Stimulated activated CD8-positive, alpha-beta memory T cell treated with anti-CD3 and anti-CD28 coated beads, Interleukin-2, amount 100 ng/mL, for 48 hours (primary cell): ENCODE results near the gene FREM1.

Source experiments
- DNase-seq, 2 donors: peaks; one replicate each; pipeline ENCODE4 v3.0.0-alpha.2; 2020; ENCODE audit warnings: low read depth in 2 of 2

FREM1 gene

DNA sequence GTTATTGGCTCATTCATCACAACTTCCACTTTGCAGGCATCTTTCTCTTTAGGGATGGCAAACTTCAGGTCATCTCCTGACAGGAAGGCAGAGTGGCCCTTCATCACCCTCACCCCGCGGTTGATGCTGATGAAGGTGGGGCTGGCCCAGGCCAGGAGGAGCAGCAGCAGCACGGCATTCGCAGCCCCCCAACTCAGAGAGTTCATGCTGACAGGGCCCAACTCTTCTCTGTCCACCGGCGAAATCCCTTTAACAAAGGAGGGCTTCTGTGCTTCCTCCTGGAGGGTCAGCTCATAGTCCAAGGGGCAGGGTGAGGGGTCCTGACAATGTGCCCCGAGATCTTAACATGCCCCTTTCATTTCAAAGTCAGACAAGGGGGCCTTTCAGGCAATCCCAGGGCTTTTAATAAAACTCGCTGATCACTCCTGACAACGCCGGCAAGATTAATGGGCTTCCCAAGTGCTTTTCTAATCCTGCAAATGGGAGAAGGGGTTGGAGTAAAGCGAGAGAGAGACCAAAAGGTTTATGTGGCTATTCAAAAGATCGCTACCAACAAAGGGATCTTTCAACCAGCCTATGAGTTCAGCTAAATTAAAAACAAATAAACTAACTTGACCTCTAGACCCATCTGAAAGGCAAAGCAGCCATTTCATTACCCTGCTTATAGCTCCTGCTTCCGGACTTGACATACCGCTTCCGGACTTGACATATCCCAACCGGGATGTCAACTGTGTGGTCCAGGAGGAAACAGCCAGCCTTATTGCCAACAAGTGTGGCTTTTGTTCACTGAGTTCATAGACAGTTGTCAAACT lies 41.2 kb downstream of the FREM1 start:
- no peak for DNase-seq

DNA sequence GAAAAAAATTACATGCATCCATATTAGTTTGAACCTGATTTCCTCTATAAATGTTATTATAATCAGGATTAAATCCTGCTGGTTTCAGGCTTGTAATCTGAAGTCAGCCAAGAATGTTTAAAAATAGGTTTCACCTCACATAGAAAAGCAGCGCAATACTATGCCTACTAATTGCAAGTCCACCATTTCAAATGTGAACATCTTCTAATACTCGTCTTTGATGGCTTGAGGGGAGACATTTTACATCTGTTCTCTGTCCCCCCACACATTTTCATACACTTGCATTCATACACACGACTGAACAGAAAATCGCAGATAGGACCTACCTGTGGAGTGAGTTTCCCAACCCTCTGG lies 41.8 kb downstream of the FREM1 start:
- no peak for DNase-seq

DNA sequence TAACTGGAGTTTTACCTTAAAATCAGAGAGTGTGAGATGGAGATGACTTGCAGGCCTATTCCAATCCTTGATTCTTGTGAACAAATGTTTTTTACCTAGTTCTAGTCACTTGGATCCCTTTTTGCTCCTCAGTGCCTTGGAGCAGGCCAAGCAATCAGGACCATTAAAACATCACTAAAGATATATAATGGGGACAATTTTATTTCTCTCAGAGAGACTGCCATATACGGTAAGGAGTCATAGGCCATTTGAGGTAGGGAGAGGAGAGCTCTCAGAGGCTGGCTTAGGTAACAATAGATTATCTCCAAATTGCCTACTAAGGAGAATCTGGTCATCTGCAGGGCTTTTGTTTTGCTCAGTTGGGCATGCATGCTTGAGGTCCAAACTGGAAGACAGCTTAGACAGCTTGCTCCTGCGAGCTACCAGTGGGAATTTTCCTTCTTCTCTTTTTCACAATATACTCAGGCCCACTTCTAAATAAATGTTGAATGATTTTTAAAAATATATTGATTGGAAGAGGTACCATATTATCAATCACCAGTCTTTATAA lies 44.0 kb downstream of the FREM1 start:
- no peak for DNase-seq

DNA sequence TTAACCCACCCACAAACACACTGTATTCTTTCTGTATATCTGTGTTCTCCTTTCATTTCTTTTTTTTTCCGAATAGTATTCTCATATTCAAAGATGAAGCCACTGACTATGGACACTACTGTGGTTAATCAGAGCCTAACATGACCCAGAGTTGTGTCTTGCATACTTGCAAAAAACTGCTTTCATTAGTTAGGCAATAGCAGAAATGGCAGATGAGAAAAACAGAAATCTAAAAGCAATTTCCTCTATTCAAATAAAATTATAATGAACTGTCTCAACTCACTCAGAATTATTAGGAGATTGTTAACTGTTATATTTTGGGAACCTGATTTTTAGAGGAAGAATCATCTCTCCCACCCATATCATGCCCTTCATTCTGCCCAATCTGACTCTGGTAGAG lies 45.9 kb downstream of the FREM1 start:
- no peak for DNase-seq

DNA sequence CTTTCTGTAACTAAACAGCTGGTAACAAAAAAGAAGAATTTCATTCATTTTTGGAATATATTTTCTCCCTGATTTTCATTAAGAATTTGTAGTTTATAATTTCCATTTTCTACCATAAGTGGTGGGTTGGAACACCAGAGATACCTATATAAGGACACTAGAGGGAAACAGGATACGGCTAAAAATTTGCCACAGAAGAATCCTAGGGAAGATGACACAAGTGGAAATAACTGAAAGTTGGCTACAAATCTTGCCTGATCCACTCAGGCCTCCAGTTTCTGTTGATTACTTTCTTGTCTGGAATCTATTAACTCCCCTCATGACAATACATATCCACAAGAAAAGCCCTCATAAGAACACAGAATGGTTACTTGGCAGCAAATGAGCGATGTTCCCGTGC lies 46.8 kb downstream of the FREM1 start:
- no peak for DNase-seq

DNA sequence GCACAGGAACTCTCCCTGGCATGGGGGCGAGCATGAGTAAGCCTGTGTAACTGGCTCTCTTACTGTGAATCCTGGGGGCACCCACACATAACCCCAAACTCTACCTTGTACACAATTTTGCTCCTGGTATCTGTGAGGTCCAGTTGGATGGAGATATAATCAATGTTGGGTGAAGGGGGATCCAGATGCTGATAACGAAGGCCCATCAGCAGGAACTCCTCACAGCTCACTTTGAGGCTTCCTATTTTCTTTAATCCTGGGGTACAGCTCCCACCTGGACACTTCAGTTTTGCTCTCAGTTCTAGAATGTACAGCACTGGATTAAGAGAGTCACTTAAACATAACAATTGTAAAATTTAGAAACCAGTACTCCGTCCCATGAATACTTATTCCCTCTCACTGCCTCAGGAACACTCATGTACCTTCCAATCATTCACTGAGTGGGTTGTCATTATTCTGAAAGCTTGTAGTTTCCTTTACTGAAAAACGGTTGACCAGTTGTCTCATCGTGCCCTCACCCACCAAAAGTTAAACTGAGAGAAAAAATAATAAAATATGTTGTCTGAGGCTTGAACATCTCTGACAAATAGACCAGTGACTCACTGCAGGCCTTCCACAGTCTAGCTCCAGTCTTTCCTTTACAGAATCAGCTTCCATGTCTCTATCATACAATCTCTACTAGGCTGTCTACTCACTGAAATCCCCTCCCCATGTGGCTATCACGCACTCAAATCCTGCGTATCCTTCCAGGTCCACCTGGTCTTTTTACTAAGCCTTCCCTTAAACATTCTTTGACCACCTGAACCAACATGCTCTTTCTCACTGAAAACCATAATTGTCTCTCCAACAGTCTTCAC lies 52.6 kb downstream of the FREM1 start:
- DNase-seq = no peak

DNA sequence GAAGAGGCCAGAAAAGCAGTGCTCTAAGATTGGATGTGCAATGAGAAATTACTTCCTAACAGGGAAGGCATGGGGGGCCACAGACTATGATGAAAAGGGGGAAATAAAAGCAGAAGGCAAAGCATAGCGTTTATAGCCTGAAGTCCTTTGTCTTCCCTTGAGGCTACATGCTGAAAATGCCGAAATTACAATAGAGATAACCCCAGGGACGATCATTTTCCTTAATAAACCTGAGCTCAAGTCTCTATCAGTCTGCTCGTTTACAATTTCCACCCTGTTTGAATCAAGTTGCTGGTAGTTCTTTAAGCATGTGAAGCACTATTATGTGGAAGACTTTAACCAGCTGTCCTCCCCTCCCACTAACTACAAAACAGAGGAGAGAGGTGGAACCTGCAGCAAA lies 60.4 kb downstream of the FREM1 start:
- DNase-seq = no peak

DNA sequence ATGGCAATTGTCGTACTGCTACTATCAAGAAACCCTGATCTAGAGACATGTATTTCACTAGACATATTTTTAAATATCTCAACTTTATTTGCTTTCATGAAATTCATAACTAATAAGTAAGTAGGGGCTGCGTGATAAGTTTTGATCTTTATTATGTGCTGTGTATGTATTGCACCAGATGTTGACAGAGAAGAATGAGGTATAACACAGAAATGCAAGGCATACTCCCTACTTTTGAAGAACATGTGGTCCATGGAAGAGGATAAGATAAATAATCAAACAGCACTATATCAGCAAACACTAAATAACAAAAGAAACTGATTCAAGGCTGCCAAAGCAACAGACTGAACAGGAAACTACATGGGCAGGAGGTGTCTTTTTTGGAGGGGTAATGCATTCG lies 60.9 kb downstream of the FREM1 start:
- DNase-seq = no peak

DNA sequence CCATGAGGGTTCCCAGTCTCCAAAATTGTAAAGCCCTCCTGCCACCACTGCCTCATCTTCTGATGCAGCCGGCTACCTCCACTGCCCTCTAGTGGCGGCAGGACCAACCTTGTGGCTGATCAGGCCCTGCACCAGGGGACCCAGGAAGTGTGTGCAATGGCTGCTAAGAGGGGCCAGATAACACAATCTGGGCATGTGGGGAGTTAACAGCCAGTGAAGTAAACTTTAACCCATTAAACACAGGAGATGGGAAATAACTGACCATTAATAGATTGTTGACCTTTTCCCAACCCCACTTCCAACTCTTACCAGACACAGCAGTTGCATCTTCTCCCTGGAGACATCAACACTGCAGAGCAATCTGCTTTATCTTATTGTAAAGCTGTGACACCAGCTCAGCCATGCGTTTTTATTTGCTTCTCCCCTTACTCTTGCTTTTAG lies 63.3 kb downstream of the FREM1 start:
- peak; percentile 48 to 59 for DNase-seq

DNA sequence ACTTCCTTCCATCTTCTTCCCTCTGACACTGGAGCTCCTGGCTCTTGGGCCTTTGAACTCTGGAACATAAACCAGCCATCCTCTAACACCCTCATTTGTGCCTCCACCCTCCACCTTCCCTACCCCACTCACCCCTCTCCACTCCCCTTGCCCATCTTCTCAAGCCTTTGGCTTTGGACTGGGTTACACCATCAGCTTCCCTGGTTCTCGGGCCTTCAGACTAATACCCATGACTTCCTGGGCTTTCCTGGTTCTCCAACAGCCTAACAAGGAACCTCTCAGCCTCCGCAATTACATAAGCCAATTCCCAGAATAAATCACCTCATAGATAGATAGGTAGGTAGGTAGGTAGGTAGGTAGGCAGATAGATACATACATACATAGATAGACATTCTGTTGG lies 67.1 kb downstream of the FREM1 start:
- no peak for DNase-seq

DNA sequence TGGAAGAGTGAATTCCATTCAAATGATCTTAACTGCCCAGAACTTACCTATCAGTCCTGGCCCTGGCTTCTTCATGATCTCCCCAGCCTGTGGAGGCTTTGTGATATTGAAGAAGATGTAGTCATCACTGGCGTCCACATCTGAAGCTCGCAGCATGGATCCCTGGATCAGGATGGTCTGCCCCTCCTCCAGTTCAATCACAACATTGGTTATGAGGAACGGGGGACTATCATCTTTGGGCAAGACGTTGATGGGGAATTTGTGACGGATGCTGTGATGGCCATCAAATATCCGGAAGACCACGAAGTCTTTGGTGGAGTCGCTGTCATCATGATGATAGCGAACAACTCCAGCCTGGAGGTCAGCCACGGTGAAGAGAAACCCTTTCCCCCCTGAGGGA lies 68.0 kb downstream of the FREM1 start:
- DNase-seq = no peak

DNA sequence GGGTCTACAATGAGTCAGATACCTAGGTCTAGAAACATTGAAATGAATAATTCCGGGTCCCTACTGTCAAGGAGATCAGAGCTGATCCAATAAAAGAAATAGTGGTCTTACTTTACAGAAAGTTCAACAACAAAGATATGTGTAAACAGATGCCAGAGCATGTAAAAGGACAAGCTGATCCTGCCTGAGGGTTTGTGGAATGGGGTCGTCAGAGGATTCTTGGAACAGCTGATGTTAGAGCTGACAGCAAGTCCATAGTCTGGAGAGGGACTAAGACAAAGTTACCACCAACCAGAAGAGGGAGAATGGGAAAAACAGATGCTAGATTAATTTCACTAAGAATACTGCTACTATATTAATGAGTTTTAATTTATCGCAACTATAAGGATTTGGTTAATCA lies 71.5 kb downstream of the FREM1 start:
- DNase-seq = no peak

DNA sequence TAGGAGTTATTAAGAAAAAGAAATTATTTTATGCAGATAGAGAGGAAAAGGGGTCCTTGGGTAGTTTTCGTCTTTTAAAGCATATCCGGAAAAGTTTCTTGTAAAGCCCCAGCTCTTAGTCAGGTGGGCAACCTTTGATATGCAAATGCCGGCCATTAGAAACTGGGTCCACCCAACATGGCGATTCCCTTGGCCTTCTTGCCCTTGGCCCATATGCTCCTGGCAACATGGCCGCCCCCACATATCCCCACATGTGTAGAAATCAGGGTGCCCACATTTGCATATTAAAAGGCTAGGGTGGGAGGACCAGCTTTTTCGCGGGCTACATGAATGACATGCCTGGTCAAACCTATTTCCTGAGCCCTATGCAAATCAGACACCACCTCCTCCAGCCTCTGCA lies 73.3 kb downstream of the FREM1 start:
- DNase-seq = no peak

DNA sequence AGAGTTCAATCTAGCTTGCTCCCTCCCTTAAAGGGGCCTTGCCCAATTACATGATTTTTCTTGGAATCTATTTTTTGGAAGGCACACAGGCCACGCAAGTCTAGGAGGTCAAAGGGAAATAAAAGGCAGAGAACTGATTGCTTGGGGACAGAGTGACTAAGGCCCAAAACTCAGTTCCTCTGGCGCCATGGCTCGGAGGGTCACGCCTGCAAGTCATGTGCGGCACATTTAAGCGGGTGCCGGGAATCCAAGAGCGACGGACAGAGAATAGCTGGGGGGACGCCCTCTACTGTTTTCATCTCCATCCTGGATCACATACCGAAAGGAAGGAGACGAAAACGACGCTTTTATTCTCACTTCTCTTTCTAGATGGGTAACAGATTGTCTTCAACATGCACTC lies 78.6 kb downstream of the FREM1 start:
- DNase-seq = no peak

DNA sequence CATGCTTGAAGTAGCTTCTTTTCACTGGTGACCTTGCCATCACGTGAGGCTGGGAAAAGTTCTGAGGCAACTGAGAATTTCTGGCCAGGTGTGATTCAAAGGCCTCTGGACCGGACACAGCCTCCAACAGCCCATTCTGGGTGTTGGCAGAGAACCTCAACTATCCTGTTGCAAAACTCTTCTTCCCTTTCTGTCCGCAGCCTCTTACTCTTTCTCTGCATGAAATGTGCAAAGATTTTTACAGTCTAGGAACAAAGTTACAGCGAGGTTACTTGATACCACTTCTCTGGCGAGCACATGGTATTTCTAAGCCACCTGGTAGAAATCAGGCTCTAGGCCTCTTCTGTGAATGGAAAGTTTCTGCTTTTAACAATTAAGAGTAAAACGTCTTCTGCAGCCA lies 79.2 kb downstream of the FREM1 start:
- no peak for DNase-seq

DNA sequence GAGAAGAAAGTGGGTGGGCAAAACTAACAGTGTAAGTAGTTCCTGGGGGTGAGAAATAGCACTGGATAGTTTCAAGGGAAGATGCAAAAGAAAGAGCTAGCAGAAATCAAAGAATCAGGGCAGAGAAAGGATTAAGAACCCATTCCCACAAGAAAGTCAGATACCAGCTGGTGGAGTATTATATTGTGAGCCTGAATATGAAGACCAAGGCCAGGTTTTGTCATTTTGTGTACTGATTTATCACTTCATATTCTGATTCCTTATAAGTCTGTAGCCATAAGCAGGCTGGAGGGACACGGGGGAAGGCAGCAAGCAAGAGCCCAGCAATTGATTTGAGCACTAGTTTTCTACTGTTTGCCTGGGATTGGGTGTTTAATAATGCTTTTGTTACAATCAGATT lies 80.2 kb downstream of the FREM1 start:
- no peak for DNase-seq

DNA sequence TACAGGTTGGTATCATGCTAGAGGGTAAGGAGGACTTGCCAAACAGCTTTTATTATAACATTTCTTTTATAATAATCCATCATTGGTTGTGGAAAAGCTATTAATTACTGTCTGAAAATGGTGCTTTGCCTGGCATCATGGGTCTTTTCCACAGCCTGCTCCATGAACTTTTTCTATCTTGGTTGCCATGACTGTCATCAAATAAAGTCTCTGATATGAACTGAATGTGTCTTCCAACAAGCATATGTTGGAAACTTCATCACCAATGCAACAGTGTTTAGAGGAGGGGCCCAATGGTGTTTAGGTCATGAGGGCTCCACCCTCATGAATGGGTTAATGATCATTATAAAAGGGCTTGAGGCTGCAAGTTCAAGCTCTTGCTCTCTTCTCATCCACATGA lies 81.0 kb downstream of the FREM1 start:
- DNase-seq = no peak

DNA sequence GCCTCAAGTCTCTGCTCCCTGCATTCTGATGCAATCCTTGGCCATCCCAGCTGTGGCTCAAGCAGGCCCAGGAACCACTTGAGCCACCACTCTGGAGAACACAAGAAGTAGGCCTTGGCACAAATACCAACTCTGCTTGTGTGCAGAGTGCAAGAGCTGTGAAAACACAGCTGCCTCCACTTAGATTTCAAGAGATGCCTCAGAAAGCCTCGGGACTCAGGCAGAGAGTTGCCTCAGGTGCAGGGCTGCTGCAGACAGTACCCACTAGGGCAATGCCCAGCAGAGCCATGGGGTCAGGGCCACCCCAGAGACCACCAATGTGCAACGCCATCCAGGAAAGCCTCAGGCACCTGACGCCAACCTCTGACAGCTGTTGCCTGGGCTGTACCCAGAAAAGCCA lies 82.4 kb downstream of the FREM1 start:
- no peak for DNase-seq

DNA sequence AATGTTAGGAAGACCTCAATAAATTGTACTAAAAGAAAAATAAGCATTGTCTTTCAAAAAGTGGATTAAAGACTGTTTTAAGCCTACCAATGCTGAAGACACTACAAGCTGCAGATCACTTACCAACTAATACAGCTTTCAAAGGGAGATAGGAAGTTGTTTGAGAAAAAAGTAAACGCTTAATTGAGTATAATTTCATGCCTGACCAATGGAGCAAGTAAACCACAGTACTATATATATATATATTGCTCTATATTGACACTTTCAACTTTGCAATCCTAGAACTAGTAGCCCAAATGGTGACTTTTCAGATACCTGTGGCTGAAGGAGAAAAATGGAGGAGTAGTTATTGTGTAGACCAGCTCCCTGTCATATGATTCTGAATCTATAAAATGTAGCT lies 85.7 kb downstream of the FREM1 start:
- DNase-seq = no peak

DNA sequence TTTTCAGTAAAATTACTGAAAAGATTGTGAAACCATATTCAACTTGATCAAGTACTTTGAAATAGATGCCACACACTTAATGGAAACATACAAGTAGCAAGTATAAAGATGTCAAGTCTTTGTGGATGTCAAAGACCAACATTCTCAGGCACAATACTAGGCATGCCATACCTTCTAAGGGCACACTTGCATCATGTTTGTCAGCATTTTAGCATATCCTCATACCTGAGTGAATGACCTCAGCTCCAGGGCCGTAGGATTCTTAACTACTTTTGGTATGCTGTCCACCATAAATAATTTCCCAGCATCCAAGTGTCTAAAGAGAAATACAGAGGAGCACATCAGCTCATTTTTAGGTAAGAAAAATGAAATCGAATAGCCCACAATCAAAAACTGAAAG lies 86.4 kb downstream of the FREM1 start:
- DNase-seq = no peak

DNA sequence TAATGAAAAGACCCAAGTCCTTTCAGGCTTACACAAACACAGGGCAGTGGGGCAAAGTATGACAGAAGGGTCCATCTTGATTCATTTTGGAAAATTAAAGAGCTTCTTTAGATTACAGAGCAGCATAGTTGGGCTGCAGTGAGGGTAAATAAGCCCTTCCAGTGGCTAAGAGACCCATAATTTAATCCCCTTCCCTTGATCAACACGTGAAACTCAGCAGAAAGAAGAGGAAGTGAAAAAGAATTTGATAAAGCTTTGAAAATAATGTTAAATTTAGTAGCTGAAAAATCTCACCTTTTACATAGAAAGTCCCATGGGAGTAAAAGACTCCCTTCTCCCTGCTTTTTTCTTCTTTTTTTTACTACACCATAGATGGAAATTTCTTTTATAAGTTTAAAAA lies 87.6 kb downstream of the FREM1 start:
- DNase-seq = no peak

DNA sequence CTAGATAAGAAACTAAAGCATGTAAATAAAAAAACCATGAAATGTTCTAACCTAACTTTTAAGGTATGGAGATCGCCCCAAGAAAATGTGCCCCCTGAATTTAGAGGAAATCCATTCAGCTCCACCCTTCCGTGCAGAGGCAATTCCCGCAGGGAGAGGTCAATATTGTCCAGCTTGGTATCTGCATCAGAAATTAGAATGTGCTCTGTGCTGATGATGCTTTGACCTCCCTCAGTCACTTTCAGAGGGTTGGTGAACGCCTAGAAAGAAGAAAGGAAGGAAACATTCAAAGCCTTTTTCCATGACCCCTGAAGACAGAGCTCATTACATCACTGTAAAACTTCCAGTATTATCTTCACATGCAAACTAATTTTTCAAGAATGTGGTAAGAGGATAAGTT lies 91.0 kb downstream of the FREM1 start:
- no peak for DNase-seq

DNA sequence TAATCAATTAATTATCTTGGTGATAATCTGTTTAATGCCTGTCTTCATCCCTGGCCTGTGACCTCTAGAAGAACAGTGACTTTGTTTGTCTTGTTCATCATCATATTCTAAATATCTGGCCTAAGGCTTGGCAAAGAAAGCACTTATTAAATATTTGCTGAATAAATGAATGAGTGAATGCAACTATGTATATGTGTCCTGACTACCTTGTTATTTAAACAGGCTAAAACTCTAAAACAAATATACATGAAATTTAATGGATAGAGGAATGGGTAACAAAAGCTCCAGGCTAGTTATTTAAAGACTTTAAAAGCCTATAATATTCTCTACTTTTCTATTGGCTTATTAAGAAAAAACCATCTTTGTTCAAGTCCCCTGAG lies 96.0 kb downstream of the FREM1 start:
- DNase-seq = no peak
